ENCODE measurements around the gene MYO5A. TPM values are rescaled to one million over a fixed set of nuclear protein-coding genes. Genes with fewer than 3 reads are reported as not detected.

MYO5A gene
- total and polyA plus RNA-seq, 10 of the 15 experiments (the other 5 are each of a cell fraction or from before 2014, with no cell fraction given): 4.2 to 42.9 (median 31.1) TPM

DNA sequence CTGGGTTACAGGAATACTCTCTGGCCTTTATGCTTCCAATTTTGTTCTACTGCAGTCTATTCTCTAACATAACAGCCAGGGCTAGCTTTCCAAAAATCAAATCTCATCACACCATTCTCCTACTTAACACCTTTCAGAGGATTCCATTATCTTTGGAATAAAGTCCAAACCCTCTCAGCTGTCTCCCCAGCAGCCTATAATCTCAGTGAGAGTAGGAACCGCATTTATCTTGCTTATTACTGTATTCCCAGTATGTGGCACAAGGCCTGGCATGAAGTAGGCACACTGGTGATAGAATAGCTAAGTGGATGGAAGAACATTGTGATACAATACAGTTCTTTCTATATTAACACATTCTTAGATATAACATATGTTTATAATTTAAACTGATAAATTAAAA, 184.1 kb downstream of the MYO5A start:
- TF ChIP-seq POU2F2 (IDR thresholded peaks at IDR 0.05; ENCODE audit: borderline replicate concordance, low read depth, low read length) (no peak), FOXM1 (IDR thresholded peaks at IDR 0.05; ENCODE audit: low read depth, low read length) (no peak), POLR2AphosphoS5 (IDR thresholded peaks at IDR 0.05; ENCODE audit: low read length) (no peak), YBX1 (IDR thresholded peaks at IDR 0.05) (no peak), TCF12 (IDR thresholded peaks at IDR 0.05; ENCODE audit: low read depth, low read length) (no peak), CHD1 (IDR thresholded peaks at IDR 0.05; ENCODE audit: low read depth, low read length) (no peak), MEF2A (IDR thresholded peaks at IDR 0.05; ENCODE audit: insufficient read depth, low read depth, low read length) (no peak), KDM1A (IDR thresholded peaks at IDR 0.05; ENCODE audit: borderline replicate concordance) (no peak), SP1 (IDR thresholded peaks at IDR 0.05; ENCODE audit: low read depth, low read length) (no peak), CBFB (IDR thresholded peaks at IDR 0.05; ENCODE audit: low read depth) (no peak), HSF1 (IDR thresholded peaks at IDR 0.05; ENCODE audit: low read depth, low read length) (no peak), SMC3 (IDR thresholded peaks at IDR 0.05; ENCODE audit: borderline replicate concordance, low read length) (no peak), CEBPB (IDR thresholded peaks at IDR 0.05; ENCODE audit: borderline replicate concordance in 1 of 2, low read depth in 2 of 2, low read length in 2 of 2) (no peak)
- TF ChIP-seq, protein P1, sequence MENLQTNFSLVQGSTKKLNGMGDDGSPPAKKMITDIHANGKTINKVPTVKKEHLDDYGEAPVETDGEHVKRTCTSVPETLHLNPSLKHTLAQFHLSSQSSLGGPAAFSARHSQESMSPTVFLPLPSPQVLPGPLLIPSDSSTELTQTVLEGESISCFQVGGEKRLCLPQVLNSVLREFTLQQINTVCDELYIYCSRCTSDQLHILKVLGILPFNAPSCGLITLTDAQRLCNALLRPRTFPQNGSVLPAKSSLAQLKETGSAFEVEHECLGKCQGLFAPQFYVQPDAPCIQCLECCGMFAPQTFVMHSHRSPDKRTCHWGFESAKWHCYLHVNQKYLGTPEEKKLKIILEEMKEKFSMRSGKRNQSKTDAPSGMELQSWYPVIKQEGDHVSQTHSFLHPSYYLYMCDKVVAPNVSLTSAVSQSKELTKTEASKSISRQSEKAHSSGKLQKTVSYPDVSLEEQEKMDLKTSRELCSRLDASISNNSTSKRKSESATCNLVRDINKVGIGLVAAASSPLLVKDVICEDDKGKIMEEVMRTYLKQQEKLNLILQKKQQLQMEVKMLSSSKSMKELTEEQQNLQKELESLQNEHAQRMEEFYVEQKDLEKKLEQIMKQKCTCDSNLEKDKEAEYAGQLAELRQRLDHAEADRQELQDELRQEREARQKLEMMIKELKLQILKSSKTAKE (IDR thresholded peaks at IDR 0.05; ENCODE audit: low read depth, poor library complexity, severe bottlenecking): no peak
- TF ChIP-seq, protein P2, sequence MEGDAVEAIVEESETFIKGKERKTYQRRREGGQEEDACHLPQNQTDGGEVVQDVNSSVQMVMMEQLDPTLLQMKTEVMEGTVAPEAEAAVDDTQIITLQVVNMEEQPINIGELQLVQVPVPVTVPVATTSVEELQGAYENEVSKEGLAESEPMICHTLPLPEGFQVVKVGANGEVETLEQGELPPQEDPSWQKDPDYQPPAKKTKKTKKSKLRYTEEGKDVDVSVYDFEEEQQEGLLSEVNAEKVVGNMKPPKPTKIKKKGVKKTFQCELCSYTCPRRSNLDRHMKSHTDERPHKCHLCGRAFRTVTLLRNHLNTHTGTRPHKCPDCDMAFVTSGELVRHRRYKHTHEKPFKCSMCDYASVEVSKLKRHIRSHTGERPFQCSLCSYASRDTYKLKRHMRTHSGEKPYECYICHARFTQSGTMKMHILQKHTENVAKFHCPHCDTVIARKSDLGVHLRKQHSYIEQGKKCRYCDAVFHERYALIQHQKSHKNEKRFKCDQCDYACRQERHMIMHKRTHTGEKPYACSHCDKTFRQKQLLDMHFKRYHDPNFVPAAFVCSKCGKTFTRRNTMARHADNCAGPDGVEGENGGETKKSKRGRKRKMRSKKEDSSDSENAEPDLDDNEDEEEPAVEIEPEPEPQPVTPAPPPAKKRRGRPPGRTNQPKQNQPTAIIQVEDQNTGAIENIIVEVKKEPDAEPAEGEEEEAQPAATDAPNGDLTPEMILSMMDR (IDR thresholded peaks at IDR 0.05 in 2 of 3, conservative IDR thresholded peaks at IDR 0.05 in 1 of 3; ENCODE audit: control insufficient read depth in 2 of 3, extremely low read depth in 1 of 3, insufficient read depth in 1 of 3, low read depth in 3 of 3, low read length in 3 of 3): no peak
- Histone ChIP-seq H3K27me3 (replicated peaks in 1 of 2; ENCODE audit: control insufficient read depth in 2 of 2, insufficient read depth in 2 of 2, low read length in 1 of 2) (no peaks in the 10 kb centered on the region), H2AFZ (ENCODE audit: control insufficient read depth, low read depth, low read length) (no peak overlapping the region), H3K9ac (ENCODE audit: control insufficient read depth, insufficient read depth, low read length) (no peak overlapping the region), H3K4me2 (ENCODE audit: control insufficient read depth, insufficient read depth) (no peak overlapping the region), H3K9me3 (replicated peaks; ENCODE audit: control insufficient read depth, insufficient read depth, low read length) (no peaks in the 10 kb centered on the region), H3K4me3 (no peak overlapping the region), H3K27ac (ENCODE audit: control insufficient read depth, insufficient read depth) (no peak overlapping the region), H3K4me1 (ENCODE audit: control insufficient read depth, insufficient read depth, low read length) (no peaks in the 10 kb centered on the region), H4K20me1 (ENCODE audit: control insufficient read depth, insufficient read depth) (no peaks in the 10 kb centered on the region), H3K79me2 (ENCODE audit: control insufficient read depth, insufficient read depth, low read length) (no peaks in the 10 kb centered on the region), H3K36me3 (ENCODE audit: control insufficient read depth in 2 of 2, insufficient read depth in 2 of 2, low read length in 1 of 2) (peaks cover 9 to 21% of the 10 kb centered on the region in 2 experiments)
- ChIA-PET RAD21 (ENCODE audit: unreplicated experiment) (interaction anchor here (1.5 kb wide), 1 partner anchor 121 kb away, joined by 4 read pairs; no protein-coding TSS in a partner anchor), POLR2A (no interaction called here), CTCF (interaction anchor here (3.8 kb wide), 1 partner anchor 119 kb away, joined by 8 read pairs; no protein-coding TSS in a partner anchor), SMC1A (ENCODE audit: uncharacterized antibody, unreplicated experiment) (no interaction called here)
- in situ Hi-C loops (cut with MboI) (no loop called here), intact Hi-C loops (cut with micrococcal nuclease; ENCODE audit: unreplicated experiment) (no loop called here)
- ATAC-seq (no peak), DNase-seq (ENCODE audit: low read depth, low spot score) (no peak), FAIRE-seq (no peak)
- 96% methylated on average over 1 of the region's 1 CpG for WGBS (ENCODE audit: insufficient coverage, insufficient replicate concordance, low lambda C conversion rate, missing lambda C conversion rate)
- no TSS peak for BruUV-seq (replicated peaks)
